Fibroblast of villous mesenchyme (primary cell): ENCODE measurements around the gene SEC16A. TPM values are rescaled to one million over a fixed set of nuclear protein-coding genes. Genes with fewer than 3 reads are reported as not detected.
A peak's percentile ranks its signal among the peaks of the same experiment; 100 is the strongest.

Experiments used
- DNase-seq: peaks from one replicate; pipeline ENCODE4 v3.0.0-alpha.2; 2010; ENCODE audit warnings: low read depth
- H3K4me3 ChIP-seq: 2 replicates; pipeline ENCODE4 v1.5.1; 2011; ENCODE audit warnings: low read depth, mild to moderate bottlenecking, low read length
- total RNA-seq: library from RNA; depleted of rRNA; stranded (reverse); fragments of >200 nt; gene quantifications from 2 replicates; pipeline ENCODE4 v1.2.3, GENCODE V29; 2012
- TF ChIP-seq, protein P1 (sequence below): IDR thresholded peaks from 2 replicates; pipeline ENCODE4 v1.5.1; 2012; ENCODE audit warnings: low read depth, mild to moderate bottlenecking, low read length; ENCODE audit not compliant: insufficient read depth

The SEC16A gene
- total RNA-seq, 1 donor, result 43.2 TPM

DNA sequence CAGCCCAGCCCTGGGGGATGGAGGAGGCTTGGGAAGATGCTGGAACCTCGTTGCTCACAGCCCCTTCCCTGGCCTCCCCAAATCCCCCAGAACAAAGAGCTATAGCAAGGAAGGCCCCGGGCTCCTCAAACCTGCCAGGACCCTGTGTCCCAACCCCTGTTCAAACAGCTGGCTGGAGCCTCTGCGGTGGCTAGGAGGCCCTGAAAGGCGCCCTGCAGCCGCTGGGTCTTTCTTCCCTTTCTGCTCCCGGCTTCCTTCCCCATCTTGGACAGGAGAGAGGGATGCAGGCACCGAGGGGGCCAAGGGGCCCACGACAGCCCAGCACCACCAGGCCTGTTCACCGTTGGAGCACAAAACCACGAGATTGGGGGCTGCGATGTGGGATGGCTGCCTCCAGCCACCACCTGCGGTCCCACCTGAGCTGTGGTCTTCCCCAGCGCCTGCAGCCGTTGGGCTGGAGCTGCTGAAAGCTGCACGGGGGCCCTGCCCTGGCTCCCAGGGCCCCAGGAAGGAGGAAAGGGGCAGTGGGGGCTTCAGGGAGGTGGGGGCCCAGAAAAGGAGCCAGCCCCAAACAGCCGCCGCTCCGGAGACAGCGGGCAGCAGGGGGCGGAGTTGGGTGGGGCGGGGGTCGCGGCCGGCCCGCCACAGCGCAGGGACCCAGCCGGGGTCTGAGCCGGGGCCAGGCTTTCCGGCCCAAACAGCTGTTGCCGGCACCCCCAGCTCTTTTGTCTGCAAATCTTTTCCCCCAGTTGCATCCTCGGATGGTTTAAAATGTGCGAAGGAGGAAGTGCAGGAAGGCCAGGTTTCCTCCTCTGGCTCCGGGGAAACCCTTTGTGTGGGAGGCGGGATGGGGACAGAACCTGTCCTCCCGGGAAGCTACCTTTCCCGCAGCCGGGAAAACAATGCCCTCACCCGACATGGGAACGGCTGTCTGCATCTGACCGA, 46.9 kb upstream of the SEC16A start:
- TF ChIP-seq, protein P1, sequence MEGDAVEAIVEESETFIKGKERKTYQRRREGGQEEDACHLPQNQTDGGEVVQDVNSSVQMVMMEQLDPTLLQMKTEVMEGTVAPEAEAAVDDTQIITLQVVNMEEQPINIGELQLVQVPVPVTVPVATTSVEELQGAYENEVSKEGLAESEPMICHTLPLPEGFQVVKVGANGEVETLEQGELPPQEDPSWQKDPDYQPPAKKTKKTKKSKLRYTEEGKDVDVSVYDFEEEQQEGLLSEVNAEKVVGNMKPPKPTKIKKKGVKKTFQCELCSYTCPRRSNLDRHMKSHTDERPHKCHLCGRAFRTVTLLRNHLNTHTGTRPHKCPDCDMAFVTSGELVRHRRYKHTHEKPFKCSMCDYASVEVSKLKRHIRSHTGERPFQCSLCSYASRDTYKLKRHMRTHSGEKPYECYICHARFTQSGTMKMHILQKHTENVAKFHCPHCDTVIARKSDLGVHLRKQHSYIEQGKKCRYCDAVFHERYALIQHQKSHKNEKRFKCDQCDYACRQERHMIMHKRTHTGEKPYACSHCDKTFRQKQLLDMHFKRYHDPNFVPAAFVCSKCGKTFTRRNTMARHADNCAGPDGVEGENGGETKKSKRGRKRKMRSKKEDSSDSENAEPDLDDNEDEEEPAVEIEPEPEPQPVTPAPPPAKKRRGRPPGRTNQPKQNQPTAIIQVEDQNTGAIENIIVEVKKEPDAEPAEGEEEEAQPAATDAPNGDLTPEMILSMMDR, result no peak
- DNase-seq, result no peak
- no peak overlapping the region for H3K4me3 ChIP-seq

DNA sequence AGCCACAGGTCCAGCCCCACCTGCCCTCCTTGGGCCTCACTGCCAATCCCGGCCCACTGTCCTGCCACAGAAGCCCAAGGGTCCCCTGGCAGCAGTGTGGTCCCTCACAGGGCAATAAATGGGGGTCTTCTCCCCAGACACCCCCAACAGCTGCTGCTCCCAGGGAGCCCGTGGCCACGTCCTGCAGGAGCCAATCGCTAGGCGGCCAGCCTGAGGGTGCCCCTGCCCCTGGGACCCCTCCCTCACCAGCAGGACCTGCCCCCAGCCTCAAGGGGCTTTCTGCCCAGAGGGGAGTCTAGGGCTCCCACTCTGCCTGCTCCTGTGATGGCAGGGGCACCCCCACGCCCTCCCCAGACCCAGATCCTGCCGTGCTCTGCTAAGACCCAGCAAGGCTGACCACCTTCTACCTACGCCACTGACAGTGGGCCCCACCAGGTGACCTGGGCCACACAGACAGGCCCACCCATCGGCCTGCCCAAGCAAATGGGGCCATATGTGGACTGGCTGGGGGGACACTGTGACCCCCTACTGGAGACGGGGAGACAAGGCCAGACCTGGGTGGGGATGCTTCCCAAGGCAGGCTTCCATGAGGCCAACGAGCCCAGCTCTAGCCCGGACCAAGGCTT, 46.0 kb upstream of the SEC16A start:
- H3K4me3 ChIP-seq, result no peak overlapping the region
- TF ChIP-seq, protein P1, result no peak
- DNase-seq, result no peak

DNA sequence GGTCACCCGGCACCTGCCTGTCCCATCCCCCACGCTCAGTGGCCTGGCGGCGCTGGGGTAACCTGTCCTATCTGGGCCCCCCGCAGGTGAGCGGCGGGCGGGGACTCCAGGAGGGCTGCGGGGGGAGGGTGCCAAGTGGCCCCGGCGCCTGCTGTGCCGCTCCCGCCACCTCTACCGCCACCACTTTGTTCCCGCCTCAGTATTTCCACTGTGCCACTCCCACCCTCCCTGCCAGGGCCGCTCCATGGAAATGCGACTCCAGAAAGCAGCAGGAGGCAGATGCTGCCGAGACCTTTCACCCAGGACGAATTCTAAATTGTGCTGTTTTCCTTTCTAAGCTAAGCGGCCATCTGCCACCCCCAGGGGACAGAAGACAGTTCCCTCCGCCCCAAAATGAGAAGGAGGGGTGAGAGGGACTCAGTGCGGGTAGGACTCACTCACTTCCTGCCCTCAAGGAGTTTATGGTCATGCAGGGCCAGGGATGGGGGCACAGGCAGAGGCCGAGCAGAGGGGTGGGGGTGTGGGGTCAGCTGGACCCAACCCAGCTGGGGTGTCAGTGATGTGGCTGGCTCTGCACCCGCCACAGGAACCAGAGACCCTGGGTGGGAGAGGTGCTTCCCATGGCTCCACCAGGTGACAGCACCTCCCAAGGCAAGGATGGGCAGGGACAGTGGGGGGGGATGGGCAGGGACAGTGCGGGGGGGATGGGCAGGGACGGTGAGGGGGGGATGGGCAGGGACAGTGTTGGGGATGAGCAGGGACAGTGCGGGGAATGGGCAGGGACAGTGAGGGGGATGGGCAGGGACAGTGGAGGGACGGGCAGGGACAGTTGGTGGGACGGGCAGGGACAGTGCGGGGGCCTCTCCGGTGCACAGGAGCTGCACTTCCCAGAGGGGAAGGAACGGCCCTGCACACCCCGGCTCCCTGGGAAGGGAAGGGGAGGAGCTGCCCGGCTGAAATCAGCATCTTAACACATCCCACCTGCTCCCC, 45.2 kb upstream of the SEC16A start:
- H3K4me3 ChIP-seq, result no peak overlapping the region
- TF ChIP-seq, protein P1, result no peak
- DNase-seq, result peak; percentile 7

- TF ChIP-seq, protein P1, result no peak
- DNase-seq, result no peak
- no peak overlapping the region for H3K4me3 ChIP-seq
Observed at GRCh38 chr9:136527131-136527530, 44.3 kb upstream of the SEC16A start.

- TF ChIP-seq, protein P1, result no peak
- no peak overlapping the region for H3K4me3 ChIP-seq
- no peak for DNase-seq
Observed at GRCh38 chr9:136526625-136527066, 43.8 kb upstream of the SEC16A start.

GRCh38 chr9:136525841-136526499, 43.1 kb upstream of the SEC16A start:
- H3K4me3 ChIP-seq, result no peak overlapping the region
- no peak for DNase-seq
- TF ChIP-seq, protein P1, result no peak
